GM19351 (cell line): ENCODE measurements around the gene ZBTB39.
"Not testable (repeated sequence)": the region's sequence is repeated elsewhere in the genome, so short reads cannot be mapped to it uniquely, and the experiment has no call there.

Experiments
- ATAC-seq: cut with Tn5 transposase; IDR thresholded peaks from one replicate; pipeline ENCODE4 v1.9.1; 2021; ENCODE audit warnings: mild to moderate bottlenecking, moderate library complexity; ENCODE audit not compliant: unreplicated experiment

ZBTB39 gene, protein sequence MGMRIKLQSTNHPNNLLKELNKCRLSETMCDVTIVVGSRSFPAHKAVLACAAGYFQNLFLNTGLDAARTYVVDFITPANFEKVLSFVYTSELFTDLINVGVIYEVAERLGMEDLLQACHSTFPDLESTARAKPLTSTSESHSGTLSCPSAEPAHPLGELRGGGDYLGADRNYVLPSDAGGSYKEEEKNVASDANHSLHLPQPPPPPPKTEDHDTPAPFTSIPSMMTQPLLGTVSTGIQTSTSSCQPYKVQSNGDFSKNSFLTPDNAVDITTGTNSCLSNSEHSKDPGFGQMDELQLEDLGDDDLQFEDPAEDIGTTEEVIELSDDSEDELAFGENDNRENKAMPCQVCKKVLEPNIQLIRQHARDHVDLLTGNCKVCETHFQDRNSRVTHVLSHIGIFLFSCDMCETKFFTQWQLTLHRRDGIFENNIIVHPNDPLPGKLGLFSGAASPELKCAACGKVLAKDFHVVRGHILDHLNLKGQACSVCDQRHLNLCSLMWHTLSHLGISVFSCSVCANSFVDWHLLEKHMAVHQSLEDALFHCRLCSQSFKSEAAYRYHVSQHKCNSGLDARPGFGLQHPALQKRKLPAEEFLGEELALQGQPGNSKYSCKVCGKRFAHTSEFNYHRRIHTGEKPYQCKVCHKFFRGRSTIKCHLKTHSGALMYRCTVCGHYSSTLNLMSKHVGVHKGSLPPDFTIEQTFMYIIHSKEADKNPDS

DNA sequence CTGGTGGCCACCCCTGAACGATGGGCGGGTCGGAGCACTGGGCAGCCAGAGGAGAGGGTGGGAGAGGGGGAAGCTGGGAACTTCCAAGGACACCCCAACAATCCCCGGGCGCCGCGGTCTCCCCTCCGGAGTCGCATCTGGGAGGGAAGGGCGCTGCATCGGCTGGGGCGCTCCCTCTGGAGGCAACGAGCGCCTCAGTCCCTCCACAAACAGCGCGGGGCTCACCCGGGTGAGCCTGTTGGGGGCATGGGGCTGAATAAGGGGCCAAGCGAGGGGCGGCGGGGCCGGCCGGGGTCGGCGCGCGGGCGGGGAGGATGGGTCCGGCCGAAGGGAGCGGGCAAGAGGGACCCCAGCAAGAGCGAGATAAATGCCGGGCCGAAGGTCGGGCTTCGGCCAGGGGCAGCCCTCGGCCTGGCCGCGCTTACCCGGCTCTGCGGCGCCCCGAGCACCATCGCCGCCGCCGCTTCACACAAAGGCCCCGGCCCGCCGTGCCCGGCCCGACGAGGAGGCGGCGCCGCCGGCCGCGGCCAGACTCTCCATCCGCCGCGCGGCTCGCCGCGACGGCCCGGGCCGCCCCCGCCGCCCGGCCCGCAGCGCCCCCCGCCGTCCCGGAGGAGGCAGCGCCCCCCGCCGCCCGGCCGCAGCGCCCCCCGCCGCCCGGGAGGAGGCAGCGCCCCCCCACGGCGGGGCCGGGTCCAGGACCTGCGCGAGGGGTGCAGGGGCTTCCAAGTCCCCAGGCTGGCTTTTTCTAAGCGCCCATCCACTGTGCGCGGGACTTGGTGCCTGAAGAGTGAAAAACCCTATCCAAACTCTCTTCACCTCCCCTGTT, at the start of gene ZBTB39:
Gene ZBTB39, minus strand, starts transcription at position 567 of the 829 bp plus-strand sequence. CDS start 1,629 bp downstream, outside the sequence.
- peak; percentile 72 for ATAC-seq

DNA sequence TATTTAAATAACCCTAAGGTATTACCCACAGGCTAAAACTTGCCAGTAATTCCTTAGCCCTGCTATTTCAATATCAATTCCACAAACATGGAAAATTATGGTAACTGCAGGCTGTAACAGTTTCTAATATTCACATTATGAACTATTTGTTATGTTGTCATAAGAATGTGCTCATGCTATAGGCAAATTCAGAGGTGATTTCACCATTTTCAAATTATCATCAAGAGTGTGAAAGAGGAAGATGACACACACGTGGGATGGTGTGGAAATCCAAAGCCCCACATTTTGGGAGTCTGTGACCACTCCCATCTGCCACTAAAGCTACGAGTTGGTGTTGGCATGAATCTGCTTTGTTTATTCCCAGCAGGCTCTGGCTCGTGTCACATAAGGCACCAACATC, 49.5 kb upstream of the ZBTB39 start:
- ATAC-seq: no peak

DNA sequence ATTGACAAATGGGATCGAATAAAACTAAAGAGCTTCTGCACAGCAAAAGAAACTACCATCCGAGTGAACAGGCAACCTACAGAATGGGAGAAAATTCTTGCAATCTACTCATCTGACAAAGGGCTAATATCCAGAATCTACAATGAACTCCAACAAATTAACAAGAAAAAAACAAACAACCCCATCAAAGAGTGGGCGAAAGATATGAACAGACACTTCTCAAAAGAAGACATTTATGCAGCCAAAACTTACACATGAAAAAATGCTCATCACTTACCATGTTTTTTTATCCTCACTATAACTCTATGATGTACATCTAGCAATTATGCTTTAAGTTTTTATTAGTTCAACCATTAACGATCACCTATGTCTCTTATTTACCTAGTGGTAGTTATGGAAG, 47.6 kb upstream of the ZBTB39 start:
- ATAC-seq: not testable (repeated sequence)

GRCh38 chr12:57053146-57053545, 46.8 kb upstream of the ZBTB39 start:
- not testable (repeated sequence) for ATAC-seq

DNA sequence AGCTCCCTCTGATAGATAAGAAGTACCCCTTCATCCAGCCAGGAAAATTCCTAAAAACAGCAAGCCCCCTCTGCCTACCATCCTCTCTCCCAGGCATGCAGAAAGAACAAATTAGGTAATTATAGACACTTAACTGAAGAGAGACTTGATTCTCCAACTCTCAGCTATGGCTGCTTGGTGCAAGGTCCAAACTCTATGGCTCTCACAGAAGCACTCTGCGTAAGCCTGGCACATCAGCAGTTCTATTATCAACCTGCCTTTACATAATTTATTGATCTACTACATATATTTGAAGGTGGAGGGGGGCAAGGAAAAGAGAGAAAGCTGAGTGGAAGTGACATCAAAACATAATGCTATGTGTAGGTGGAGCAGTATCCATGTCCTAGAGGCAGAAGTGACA, 44.7 kb upstream of the ZBTB39 start:
- no peak for ATAC-seq

DNA sequence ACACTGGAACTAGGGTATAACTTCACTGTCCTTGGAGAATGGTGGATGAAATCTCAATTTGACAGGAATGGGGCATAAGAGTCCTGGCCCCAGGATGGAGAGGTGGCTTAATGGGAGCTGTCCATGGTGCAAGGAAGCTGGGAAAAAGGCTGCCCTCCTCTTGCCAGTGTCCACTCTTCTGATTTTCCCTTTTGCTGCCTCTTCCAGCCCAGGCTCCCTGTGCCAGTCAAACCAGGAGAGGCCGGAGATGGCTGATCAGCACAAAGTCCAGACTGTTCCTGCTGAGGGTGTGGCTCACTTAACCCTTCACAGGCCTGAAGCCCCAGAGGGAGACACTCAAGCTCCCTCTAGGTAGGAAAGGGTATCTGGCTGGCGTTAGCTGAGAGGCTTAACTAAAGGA, 43.5 kb upstream of the ZBTB39 start, which contains the start of gene MYO1A:
Gene MYO1A, minus strand, starts transcription at position 240 of the 400 bp plus-strand sequence. CDS start 1,806 bp downstream, outside the sequence.
- no peak for ATAC-seq

DNA sequence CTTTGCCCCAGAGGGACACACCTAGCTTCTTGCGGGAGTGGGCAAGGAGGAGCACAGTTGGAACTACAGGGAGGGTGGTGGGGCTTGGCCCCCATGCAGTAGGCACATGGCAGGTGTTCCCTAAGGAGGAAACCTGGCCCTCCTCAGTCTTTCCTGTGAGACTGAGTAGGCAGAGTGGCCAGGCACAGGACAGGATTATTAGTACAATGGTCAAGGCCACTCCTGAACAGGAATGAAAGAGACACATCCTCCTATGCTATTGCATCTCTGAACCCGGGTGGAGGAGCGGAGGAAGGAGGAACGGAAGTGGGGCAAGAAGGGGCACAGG, 42.7 kb upstream of the ZBTB39 start:
- no peak for ATAC-seq

DNA sequence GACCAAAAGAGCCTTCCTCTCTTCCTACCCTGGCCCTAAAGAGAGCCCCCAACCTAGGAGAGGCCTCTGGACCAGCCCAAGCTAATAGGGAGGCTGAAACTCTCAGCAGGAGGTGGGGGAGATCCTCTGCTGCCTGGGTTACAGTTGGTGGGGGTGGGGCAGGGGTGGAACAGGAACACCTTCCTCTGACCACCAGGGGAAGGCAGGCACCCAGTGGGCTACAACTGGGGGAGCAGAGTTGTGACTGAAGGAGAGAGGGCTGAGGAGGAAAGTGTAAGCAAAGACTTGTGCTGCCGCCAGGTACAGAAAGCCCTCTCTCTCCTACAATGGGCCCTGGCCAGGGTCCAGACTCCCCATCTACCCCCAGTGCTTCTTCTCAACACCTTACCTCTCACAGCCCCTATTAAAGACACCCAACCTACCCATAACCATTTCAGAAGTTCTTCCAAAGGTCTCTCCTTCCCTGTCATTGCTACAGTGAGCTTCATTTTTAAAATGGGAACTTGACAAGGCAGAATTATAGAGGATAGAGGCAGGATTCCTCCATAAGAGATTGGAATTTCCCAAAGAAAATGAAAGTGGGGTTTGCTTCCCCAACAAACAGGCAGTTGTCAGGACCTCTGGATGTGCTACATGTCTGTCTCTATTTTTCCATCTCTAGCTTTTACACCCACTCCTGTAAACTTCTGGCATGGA, 42.2 kb upstream of the ZBTB39 start:
- no peak for ATAC-seq

- ATAC-seq: no peak
Measured at GRCh38 chr12:57047981-57048380, 41.6 kb upstream of the ZBTB39 start.

- ATAC-seq: no peak
Measured at GRCh38 chr12:57046947-57047890, 40.9 kb upstream of the ZBTB39 start.

GRCh38 chr12:57046086-57046791, 39.9 kb upstream of the ZBTB39 start:
- ATAC-seq: no peak

DNA sequence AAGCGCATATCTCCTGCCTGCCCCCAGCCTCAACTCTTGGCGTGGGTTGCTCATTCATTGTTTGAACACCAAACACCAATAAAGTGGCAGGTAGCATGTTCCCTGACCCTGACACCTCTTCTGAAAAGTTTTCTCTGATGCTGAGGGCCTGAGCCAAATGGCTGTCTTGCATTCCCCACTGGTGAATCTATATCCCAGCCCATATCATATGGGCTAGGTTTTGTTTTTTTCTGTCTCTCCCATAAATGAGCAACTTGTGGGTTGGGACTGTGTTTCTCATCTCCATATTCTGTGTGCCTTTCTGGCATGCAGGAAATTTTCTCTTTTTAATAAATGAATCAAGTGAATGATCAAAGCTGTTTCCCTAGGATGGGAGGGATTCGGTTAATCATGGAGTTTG, 38.5 kb upstream of the ZBTB39 start:
- no peak for ATAC-seq

GRCh38 chr12:57044468-57044867, 38.1 kb upstream of the ZBTB39 start:
- ATAC-seq: no peak

DNA sequence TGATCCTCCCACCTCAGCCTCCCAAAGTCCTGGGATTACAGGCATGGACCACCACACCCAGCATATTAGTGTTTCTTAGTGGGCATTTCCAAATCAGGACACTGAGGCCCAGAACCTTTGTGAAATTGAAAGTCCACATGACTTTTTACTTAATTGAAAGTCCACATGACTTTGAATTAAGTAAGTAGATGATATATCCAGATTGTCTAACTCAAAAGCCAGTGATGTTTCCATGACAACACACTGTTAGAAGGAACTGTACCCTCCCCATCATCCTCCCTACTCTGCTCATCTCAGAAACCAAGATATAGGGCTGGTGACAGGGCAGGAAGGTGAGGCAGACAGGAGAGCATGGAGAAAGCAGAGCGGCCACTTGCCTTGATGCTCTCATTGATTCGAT, 36.3 kb upstream of the ZBTB39 start:
- no peak for ATAC-seq

GRCh38 chr12:57040750-57041149, 34.4 kb upstream of the ZBTB39 start:
- ATAC-seq: no peak

DNA sequence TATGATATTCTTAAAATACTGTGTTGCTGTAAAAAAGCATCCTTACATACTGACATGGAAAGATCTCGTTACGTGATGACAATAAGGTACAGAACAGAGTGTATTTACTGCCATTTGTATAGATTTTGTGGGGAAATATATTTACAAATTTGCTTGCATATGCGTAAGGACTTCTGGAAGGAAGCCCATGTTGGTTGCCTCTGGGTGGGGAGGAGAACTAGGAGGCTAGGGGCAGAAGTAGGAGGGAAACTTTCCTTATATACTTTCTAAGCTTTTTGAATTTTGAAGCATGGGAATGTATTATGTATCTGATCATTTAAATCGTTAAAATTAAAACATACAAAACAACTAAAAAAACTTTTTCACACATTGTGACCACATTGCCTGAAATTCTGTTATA, 33.9 kb upstream of the ZBTB39 start:
- no peak for ATAC-seq

DNA sequence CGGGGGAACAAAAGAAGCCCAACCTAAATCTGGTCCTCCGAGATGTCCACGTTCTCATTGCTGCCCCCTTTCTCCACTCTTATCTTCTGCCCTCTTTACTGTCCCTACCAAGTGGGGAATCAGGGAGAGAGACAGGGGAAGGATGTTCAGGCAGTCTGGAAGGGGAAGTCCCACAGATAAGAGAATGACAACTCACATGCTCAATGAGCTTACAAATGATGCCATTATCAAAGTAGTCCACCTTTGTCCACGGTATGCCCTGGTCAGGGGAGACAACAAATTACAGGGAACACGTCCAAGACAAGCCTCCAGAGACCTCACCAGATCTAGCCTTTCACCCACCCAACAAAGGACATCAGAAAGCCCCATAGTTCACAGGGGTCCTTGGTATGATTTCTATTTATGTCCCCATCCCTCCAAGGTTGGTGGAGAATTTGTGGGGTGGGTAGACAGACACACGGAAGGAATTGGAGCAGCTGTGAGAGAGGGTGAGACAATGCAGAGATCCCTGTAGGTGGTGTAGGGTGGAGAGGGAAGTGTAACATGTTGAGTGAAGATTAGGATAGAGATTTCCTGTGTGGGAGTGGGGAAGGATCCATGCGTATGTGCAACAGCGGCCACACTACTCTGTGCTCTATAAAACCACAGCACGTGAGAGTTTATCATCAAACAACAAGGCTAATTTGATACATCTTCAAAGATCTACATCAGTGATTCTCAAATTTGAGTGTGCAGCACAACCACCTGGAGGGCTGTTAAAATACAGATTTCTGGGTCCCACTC, 32.9 kb upstream of the ZBTB39 start:
- no peak for ATAC-seq

DNA sequence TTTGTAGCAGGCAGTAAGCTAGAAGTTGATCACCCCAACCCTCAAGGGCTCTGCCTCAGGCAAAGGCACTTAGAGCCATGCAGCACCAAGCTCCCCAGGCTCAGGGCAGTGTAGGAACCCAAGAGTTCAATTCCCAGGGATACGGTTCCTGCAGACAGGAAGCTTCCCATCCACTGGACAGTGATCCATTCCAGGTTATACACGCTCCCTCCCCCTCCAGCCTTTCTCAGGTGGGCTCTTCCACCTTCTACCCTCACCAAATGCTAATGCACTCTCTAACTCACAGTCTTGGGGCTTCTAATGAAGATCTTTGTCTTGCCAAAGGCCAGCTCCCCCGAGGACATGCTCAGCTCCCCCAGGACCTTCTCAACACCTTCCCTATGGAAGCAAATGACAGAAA, 30.9 kb upstream of the ZBTB39 start:
- ATAC-seq: no peak
